ENCODE measurements around the gene TMEM132C.

- no peak for TF ChIP-seq CTCF (IDR thresholded peaks at IDR 0.05)
- no peak for TF ChIP-seq POLR2A (IDR thresholded peaks at IDR 0.05)
Observed at GRCh38 chr12:128747441-128747840, 480.5 kb downstream of the TMEM132C start.

All from esophagus squamous epithelium (tissue), 4 donors.